SK-N-MC (cell line): Measurements from ENCODE around the gene CALD1.

Experiments
- EZH2 ChIP-seq: fragments of 200-600 bp; sonication (generic); IDR thresholded peaks from one replicate; pipeline ENCODE4 v1.6.1; 2017; ENCODE audit warnings: antibody characterized with exemption
- FOXP2 ChIP-seq: optimal IDR thresholded peaks from 2 replicates; pipeline ENCODE3; 2011; ENCODE audit warnings: mild to moderate bottlenecking, moderate library complexity; ENCODE audit not compliant: insufficient read depth; ENCODE audit errors: extremely low read length, control extremely low read depth
- POLR2AphosphoS5 ChIP-seq: IDR thresholded peaks from 2 replicates; pipeline ENCODE4 v1.6.1; 2012; ENCODE audit warnings: mild to moderate bottlenecking, low read depth, low read length, borderline replicate concordance

- TF ChIP-seq EZH2 (no peak), POLR2AphosphoS5 (no peak), FOXP2 (no peak)
Measured at GRCh38 chr7:134779741-134780065, 269 bp downstream of the CALD1 start.
